HG02973 (cell line): ENCODE data around the gene PRR33.
"Not testable (repeated sequence)": the region's sequence is repeated elsewhere in the genome, so short reads cannot be mapped to it uniquely, and the experiment has no call there.

Source experiments
- ATAC-seq: cut with Tn5 transposase; IDR thresholded peaks from one replicate; pipeline ENCODE4 v1.9.1; 2021; ENCODE audit warnings: moderate library complexity; ENCODE audit not compliant: unreplicated experiment

Gene PRR33

DNA sequence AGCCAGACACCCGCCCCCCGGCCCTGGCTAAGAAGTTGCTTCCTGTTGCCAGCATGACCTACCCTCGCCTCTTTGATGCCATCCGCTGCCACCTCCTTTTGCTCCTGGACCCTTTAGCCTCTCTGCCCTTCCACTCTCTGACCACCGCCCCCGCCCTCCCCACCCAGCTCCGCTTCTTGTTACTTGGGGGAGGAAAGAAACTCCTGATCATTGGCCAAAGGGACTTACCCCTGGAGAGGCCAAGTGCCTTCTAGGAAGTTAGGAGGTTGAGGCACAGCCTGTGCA is at the start of gene PRR33:
Gene PRR33 (minus strand): TSS at position 65 of the 285 bp plus-strand sequence. CDS start 1,311 bp downstream, outside the sequence.
- ATAC-seq = no peak

DNA sequence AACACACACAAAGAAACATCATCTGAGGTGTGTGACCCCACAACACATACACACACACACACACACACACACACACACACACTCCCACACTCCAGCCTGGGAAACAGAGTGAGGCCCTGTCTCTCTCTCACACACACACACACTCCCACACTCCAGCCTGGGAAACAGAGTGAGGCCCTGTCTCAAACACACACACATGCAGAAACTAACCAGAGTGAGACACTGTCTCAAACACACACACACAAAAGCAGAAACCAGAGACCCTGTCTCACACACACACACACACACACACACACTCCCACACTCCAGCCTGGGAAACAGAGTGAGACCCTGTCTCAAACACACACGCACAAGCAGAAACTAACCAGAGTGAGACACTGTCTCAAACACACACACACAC is 48.1 kb upstream of the PRR33 start:
- not testable (repeated sequence) for ATAC-seq

DNA sequence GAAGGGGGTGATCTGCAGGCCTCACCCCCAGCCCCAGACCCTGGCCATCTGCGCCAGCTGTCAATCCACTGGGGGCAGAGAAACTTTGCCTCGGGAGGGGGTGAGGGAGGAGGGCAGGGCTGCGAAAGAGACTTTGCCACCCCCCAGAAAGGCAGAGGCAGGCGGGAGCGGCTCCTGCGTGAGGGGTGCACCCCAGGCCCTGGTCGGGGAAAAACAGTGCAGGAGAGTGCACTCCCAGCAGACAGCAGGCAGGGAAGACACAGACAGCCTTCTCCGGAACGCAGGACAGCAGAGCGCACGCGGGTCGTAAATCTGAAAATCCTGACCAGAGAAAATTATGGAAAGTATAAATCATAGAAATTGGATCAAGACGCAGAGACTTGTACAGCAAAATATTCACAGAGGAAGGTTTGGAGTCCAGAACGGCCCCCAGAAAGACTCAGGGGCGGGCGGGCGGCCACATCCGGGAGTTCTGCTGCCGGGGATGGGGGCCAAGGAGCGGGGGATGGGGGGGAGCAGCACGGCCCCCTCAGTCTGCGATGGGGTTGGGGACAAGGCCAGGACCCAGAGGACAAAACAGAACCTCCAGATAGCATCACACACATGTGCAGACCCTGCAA is 47.4 kb upstream of the PRR33 start:
- no peak for ATAC-seq

DNA sequence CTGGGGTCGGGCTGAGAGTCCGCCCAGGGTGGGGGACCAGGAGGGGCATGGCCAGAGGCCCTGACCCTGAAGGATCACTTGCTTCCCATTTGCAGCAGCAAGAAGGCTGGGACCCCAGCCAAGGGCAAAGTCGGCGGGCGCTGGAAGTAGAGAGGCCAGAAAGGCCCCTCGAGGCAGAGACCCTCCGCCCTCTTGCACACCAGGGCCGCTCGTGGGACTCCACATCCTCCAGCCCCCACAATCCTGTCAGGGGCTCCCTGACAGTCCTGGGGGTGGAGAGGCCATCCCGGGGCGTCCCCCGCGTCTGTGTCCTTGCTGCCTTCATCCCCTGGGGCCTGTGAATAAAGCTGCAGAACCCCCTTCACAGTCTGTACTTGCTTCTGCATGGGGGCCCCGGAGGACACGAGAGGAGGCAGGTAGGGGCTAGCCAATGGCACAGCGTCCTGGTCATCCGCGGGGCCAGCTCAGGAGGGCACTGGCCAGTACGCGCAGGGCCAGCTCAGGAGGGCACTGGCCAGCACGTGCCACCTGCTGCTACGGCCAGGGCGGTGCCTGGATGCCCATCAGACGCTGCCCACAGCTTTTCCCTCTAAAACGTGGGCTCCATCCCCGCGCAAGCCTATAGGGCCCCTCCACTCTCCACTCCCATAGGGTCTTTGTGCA is 46.8 kb upstream of the PRR33 start:
- ATAC-seq = no peak

DNA sequence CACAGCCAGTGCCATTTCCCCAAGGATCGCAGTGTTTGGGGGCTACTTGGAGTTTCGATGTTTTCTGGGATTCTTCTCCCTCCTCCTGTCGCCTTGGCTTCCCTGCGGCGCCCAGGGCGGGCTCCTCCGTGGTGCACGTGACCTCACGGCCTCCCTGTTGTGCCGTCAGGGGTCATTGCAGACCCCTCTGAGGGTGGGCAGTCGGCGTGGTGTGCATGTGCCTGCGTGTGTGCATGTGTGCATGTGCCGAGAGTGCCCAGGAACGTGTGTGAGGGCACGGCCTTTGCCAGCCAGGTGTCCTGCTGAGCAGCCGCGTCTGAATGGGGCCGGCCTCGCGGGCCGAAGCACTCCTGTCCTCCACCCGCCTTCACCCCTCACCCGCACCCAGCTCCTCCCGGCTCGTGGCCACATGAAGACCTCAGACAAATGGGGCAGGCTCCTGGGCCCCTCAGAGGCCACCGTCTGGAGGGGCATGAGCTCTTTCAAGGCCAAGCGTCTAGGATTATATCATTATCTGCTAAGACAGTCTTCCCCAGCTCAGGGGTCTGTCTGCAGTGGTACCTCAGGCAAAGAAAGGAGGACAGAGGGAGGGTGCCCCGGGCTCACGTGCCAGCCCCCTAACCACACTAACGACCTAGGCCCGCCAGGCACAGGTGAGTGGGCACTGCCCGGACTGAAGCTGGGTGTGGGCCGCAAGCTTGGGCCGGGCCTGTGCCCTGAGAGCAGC is 46.1 kb upstream of the PRR33 start:
- no peak for ATAC-seq

DNA sequence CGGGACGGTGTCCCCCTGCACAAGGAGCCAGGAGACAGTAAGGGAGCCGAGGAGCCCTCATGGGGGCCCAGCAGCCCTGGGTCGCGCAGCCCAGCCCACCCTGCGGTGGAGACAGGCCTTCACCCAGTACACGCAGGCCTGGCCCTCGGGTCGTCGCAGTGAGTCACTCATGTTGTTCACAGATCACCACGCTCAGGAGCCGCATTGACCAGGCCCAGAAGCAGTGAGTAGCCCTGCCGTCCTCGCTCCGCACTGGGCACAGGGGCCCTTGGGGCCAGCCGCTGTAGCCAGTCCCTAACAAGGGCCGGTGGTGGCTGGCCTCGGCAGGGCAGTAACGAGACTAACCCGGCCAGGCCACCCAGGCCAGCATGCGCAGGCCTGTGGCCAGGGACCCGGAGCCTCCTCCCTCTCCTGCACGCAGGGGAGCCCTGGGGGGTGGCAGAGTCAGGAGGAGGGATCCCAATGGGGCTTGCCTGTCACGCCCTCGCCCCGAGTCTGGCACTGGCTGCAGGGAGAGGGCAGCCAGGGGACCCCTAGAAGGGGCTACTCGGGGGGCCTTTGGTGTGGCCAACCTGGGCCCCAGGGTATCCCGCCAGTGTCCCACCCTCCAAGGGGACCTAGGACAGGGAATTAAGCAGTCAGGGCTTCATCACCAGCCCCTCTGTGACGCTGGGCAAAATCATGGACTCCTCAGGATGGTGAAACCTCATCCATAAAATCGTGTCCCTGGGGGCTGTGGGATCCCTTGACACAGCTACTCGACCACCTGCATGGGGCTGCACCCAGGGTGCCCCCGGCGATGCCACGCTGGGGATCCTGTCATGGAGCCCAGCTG is 45.3 kb upstream of the PRR33 start:
- no peak for ATAC-seq

DNA sequence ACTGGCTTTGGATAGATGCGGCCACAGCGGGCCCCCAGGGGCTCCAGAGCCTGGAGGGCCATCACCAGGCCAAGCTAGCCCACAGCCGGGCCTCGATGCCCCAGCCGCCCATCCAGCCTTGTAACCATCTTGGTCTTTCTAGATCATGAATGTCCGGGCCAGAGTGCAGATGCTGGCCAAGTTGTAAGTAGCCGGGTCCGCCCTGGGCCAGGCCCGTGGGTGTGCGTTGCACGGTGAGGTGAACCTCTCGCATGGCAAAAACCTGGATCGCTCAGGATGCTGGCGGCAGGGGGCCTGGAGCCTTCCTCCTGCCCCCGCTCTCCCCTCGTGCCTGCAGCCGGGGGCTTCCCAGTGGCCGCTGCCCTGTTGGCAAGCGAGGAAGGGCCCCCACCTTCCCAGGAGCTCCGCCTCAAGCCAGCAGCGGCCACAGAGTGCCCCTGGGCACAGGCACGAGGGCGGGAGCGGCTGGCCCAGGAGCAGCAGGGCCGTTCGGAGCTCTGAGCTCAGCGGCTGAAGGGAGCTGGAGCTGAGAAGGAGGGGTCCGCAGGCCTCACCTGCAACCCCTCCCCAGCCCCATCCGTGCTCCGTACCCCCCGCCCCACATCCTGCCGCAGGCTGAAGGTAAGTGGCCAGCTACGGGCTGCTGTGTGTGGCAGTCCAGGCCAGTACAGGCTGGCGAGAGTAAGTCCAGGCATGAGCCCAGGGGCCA is 44.5 kb upstream of the PRR33 start:
- ATAC-seq = no peak

DNA sequence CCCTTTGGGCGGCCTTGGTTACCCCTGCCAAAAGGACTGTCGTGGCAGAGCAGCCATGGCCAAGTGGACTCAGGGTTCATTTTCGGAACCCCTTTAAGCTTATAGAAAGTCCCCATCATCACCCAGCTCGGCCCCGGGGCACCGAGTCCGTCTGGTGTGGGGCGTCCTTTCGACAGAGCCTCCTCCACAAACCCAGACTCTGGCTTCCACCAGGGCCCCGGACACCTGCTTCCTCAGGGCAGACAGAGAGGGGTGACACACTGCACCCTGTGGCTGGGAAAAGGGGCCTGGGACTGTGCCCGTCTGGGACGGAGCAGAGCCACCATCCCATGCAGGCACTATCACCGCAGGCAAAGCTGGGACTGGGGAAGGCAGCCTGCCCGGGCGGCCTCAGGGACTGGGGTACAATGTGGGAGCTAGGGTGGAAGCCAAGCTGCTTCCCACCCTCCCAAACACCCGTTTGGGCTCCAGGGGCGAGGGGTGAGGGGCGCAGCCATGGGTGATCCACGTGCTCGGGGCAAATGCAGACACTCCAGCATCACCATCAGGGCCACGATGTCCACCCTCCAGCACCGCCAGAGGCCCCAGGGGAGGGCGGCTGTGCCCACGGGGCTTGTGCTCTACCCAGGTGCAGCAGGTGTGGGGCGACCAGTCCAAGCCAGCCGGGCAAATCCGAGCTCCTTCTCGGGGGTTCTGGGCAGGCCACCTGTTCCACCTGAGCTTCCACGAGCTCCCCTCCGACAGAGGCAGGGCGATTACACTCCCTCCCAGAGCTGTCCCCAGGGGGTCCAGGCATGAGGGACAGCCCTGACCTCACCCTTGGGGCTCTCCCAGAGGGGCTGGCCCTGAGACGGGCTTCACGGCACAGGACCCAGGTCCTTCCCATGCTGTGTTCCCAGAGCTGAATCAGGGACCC is 43.7 kb upstream of the PRR33 start:
- no peak for ATAC-seq

DNA sequence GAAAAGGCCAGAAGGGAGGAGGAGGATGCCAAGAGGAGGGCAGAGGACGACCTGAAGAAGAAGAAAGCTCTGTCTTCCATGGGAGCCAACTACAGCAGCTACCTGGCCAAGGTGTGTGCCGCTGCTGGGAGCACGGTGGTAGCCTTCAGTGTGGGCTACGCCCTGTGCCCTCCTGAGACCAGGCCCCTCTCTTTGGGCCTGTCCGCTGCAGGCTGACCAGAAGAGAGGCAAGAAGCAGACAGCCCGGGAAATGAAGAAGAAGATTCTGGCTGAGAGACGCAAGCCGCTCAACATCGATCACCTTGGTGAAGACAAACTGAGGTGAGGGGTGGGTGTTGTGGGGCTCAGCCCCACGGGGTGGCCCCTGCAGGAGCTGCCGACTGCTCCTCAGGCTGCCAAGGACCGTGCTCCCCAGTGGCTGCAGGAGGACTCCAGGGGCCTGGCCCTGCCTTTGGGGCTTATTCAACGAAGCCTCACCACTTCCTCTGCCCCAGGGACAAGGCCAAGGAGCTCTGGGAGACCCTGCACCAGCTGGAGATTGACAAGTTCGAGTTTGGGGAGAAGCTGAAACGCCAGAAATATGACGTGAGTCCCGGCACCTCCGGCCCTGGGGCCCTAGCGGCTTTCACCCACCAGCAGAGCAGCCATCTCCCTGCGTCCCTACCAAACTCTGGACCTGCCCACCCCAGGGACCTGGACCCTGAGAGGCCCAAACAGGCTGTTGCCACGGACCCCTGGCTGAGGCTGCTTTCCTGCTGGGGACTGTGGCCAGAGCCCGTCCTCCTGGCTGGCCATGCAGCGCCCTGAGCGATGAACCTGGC is 42.9 kb upstream of the PRR33 start:
- ATAC-seq = no peak

DNA sequence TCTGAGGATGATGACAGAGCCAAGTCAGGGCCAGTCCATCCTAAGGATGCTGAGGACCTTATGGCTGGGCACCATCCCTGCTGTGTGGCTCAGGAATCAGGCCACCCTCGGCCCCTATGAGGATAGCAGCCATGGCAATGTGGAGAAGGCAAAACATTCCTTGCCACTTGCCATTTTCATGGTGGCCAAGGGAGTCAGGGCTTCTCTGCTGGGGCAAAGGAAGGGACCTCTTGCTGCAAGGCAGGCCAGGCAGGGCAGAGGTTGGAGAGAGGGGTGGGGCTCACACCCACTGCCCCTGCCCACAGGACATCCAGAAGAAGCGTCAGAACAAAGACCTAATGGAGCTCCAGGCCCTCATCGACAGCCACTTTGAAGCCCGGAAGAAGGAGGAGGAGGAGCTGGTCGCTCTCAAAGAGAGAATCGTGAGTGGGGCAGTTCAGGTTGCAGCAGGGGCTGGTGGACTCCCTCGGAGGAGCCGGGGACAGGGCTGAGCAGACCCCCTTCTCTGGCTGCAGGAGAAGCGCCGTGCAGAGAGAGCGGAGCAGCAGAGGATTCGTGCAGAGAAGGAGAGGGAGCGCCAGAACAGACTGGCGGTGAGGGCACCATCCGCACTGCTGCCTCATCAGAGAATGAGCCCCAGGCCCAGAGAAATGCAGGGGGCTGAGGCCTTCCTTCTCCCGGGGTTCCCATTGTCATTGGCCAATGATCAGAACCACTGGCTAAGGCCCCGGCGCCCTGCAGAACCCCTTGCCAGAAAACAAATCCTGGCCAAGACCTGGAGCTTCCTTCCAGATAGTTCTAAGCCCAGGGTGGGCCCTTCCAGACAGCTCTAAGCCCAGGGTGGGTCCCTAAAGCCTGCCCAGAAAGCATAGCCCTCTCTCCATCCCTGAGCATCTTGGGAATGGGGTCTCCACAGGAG is 42.0 kb upstream of the PRR33 start:
- no peak for ATAC-seq

DNA sequence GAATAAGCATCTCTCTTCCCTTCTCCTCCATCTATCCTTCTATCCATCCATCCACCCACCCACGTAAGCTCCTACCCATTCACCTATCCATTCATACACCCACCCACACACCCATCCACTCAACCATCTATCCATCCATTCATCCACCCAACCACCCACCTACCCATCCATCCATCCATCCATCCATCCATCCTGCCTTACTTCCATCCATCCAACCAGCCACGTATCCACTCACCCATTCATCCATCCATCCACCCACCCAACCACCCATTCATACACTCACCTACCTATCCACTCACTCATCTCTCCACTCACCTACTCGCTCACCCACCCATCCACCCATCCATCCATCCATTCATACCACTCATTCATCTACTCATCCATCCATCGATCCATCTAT is 41.0 kb upstream of the PRR33 start:
- ATAC-seq = no peak

DNA sequence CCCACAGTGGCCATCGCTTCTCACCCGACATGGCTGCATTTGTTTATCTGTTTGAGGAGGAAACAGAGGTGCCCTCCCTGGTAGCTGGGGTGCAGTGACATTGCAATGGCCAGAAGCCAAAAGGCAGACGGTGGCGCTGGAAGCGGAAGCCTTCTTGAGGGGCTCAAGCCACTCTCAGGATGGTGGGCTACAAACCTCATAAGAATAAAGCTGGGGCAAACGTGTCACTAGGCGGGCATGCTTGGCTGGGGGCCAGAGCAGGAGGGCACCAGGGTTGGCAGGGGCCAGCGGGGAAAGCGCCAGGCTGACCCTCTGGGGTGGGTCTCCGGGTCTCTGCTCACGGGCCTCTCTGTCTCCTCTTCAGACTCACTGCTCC is 40.4 kb upstream of the PRR33 start:
- ATAC-seq = no peak

DNA sequence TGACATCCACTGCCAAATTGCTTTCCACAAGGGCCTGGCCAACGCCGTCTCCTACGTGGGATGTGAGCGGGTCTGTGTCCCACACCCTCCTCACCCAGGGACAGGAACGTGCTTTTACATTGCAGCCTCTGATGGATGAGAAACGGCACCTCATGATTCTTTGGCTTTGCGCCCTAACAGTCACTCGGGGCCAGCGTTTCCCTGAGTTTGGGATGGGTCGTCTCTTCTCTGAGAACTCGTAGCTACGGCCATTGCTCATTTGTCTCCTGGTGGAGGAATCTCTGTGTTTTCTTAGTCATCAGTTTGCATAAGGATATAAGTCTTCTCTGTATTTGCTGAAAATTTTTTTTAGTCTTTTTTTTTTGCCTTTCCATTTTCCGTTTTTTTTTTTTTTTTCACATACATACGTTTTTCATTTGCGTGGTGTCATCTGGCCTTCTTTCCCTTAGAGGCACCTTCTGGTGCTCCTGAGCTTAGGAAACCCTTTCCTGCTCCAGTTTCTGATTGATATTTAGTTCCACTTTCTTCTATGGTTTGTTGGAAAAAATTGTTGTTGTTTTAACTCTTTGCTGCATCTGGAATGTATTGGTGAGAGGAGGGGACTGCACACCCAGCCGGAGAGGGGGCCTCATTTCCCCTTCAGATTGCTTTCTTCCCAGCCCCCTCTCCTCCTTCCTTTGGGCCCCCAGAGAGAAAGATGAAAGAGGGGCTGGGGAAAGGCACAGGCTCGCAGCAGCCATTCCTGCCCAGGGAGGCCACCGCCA is 39.8 kb upstream of the PRR33 start:
- ATAC-seq = no peak

DNA sequence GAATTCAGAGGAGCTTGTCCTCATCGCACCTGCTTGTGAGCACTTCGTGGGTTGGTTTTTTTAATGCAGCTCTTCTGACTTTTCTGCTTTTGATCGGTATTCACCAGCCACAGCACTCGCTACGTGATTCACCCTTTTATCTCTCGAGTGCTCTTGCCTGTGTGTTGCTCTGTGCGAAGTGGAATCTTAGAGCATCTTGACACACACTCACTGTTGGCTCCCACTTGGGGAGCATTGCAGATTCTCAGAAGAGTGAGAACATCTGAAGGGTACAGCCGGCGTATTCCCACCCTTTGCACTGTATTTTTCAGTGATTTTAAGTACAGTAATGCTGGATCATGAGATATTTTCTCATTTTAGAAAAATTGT is 38.8 kb upstream of the PRR33 start:
- no peak for ATAC-seq

DNA sequence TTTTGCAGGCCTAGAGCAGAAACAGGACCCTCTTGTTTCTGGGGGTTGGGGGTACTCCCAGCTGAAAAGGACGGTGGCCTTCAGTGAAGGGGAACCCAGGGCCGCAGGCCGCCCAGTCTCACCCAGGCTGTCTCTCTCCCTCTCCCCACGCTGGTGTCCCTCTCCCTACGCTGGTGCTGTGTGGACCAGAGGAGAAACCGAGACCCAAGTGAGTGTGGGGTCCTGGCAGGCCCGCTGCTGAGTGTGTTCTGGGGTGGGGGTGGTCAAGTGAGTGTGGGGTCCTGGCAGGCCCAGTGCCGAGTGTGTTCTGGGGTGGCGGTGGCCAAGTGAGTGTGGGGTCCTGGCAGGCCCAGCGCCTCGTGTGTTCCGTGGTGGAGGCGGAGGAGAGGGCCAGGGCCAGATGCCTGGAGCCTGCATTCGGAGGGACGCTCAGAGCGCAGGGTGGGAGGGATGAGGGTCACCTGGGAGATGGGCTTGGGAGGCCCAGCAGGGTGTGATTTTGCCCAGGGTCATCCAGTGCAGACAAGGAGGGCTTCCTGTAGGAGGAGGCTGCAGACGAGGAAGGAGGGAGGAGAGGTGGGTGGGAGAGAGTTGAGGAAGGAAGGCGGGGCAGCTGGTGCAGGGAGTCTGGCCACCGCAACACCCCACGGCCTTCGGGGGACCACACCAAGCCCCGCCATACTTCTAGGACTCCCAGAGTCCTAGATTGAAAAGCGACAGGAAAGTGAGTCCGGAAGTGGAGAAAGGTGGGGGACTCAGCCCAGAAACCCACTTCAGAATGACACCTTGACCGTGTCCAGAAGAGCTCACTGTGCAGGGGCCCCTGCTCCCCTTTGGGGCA is 38.1 kb upstream of the PRR33 start:
- no peak for ATAC-seq

DNA sequence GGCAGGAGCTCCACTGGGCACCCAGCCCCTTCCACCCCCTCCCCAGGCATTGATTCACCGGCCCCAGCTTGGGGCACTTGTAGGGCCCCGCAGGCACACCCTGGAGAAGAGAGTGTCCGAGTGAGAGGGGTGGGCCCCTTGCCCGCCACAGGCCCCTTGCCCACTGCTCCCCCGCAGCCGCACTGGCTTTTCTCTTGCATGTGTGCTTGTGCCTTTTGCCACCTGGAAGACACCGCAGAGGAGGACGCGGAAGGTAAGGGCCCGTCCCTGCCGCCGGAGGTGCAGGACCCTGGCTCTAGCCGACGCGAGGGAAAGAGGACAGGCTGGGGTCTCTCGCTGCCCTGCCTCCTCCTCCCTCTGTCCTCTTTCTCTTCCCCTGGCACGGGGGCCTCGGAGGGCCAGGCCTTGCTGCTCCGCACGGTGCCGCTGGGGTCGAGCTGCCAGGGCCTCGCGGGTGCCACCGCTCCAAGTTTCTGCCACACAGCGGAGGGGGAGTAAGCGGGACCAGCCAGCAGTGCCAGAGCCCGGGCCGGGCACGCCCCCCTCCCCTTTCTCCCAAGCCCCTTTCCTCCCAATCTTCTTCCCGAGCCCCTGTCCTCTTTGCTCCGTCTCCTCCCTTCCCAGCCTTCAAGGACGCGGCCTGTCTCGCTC is 37.3 kb upstream of the PRR33 start:
- ATAC-seq = no peak
